PC-9 (cell line): Measurements from ENCODE around the gene CTDSP2. TPM values are rescaled to one million over a fixed set of nuclear protein-coding genes. Genes with fewer than 3 reads are reported as not detected.
A peak's percentile ranks its signal among the peaks of the same experiment; 100 is the strongest.

Experiments used
- BruUV-seq: library from RNA; stranded (reverse); fragments of 400-500 nt; replicated peaks from 2 replicates; lab custom pipeline; 2021; lab: Mats Ljungman, UMichigan
- CTCF ChIA-PET: fragments of 300-600 bp; sonication (Branson Sonifier 250); formaldehyde crosslinking; loops from one replicate; lab custom pipeline; 2022; ENCODE audit warnings: antibody characterized with exemption; lab: Charles Lee
- POLR2A ChIA-PET: fragments of 300-600 bp; sonication (Branson Sonifier 250); formaldehyde crosslinking; loops from one replicate; lab custom pipeline; 2022; ENCODE audit warnings: antibody characterized with exemption; ENCODE audit not compliant: unreplicated experiment; lab: Charles Lee
- DNase-seq, 2 experiments: peaks; one replicate each; pipeline versions ENCODE4 v3.0.0 to v3.0.0-alpha.2; 2015 to 2022; ENCODE audit warnings: mixed read lengths in 1 of 2
- H2AFZ ChIP-seq: fragments of 200-600 bp; sonication (generic); 2 replicates; pipeline ENCODE4 v1.8.1; 2017; ENCODE audit warnings: antibody characterized with exemption
- H3F3A ChIP-seq: fragments of 200-600 bp; sonication (generic); 2 replicates; pipeline ENCODE4 v1.8.1; 2017; ENCODE audit warnings: antibody characterized with exemption, mild to moderate bottlenecking, low read depth; ENCODE audit not compliant: insufficient read depth
- H3K27ac ChIP-seq: fragments of 200-600 bp; sonication (generic); 2 replicates; pipeline ENCODE4 v1.6.1; 2016; ENCODE audit warnings: mixed run types
- H3K27me3 ChIP-seq: fragments of 200-600 bp; sonication (generic); 2 replicates; pipeline ENCODE4 v1.6.1; 2016; ENCODE audit warnings: low read depth, mixed run types; ENCODE audit not compliant: insufficient read depth
- H3K36me3 ChIP-seq: fragments of 200-600 bp; sonication (generic); 2 replicates; pipeline ENCODE4 v1.6.1; 2016; ENCODE audit warnings: low read depth, mixed run types
- H3K4me1 ChIP-seq: fragments of 200-600 bp; sonication (generic); replicated peaks from 2 replicates; pipeline ENCODE4 v1.6.1; 2016; ENCODE audit warnings: mixed run types; ENCODE audit not compliant: insufficient read depth
- H3K4me2 ChIP-seq: fragments of 200-600 bp; sonication (generic); 2 replicates; pipeline ENCODE4 v1.6.1; 2017; ENCODE audit warnings: mixed run types
- H3K4me3 ChIP-seq: fragments of 200-600 bp; sonication (generic); 2 replicates; pipeline ENCODE4 v1.6.1; 2016; ENCODE audit warnings: mixed run types
- H3K79me2 ChIP-seq: fragments of 200-600 bp; sonication (generic); 2 replicates; pipeline ENCODE4 v1.6.1; 2017; ENCODE audit warnings: low read depth, mixed run types
- H3K9me2 ChIP-seq: fragments of 200-600 bp; sonication (generic); 2 replicates; pipeline ENCODE4 v1.8.1; 2017; ENCODE audit warnings: mild to moderate bottlenecking; ENCODE audit not compliant: insufficient read depth
- H3K9me3 ChIP-seq: fragments of 200-600 bp; sonication (generic); 2 replicates; pipeline ENCODE4 v1.8.1; 2016; ENCODE audit warnings: low read depth; ENCODE audit not compliant: insufficient read depth
- H4K20me1 ChIP-seq: fragments of 200-600 bp; sonication (generic); 2 replicates; pipeline ENCODE4 v1.8.1; 2017; ENCODE audit not compliant: insufficient read depth
- EZH2 ChIP-seq: fragments of 200-600 bp; sonication (generic); IDR thresholded peaks from 2 replicates; pipeline ENCODE4 v1.8.0; 2017; ENCODE audit warnings: antibody characterized with exemption, low read depth
- intact Hi-C: fragments of 100-400 bp; cut with micrococcal nuclease; formaldehyde crosslinking; loops from one replicate; pipeline ENCODE4 v1.10.0; 2022; ENCODE audit not compliant: unreplicated experiment
- total RNA-seq: library from RNA; stranded (reverse); gene quantifications from 2 replicates; pipeline ENCODE4 v1.2.3, GENCODE V29; 2021
- TF ChIP-seq, protein P1 (sequence below): fragments of 200-600 bp; sonication (generic); conservative IDR thresholded peaks from 2 replicates; pipeline ENCODE4 v1.6.1; 2017; ENCODE audit warnings: mixed run types, antibody characterized with exemption, mild to moderate bottlenecking, moderate library complexity

Gene CTDSP2
- total RNA-seq, 1 experiment from 2014 or later, result 102 TPM

DNA sequence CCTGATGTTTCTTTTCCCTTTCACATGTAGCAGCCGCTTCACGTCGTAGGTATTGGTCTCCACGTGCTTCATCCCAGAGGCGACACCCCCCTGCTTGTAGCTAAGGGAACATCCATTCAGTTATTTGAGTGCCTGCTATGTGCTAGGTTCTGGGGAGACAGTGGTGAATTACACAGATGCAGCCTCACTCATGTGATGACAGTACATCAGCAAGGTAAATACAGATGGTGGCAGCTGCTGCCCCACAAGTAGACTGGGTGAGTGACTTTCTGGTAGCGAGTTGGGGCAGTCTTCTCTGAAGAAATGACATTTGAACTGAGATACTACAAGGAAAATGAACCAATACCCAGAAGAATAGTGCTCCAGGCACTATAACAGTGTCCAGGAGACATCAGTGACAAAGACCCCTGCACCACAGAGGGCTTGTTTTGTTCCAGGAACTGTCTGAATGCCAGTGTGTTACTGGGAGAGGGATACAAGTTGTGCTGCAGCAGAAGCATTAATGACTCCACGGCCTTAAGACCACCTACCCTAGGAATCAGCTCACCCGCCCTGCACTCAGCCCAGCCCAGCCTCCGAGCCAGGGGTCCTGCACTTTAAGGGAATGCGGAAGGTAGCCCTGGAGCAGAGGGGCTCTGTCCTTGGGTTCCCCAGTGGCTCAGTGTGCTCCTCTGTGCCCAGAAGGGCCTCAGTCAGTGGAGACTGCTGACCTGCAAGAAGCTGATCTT is 35.3 kb downstream of the CTDSP2 start:
- intact Hi-C loops, result no loop called here
- Histone ChIP-seq H3K9me2 (no peaks in the 10 kb centered on the region), H3F3A (no peaks in the 10 kb centered on the region), H3K4me1 (peaks cover 10% of the 10 kb centered on the region; the same call in 1 of the 2 replicates), H3K36me3 (no peaks in the 10 kb centered on the region), H3K4me2 (no peak overlapping the region), H3K79me2 (no peaks in the 10 kb centered on the region), H3K27me3 (no peaks in the 10 kb centered on the region), H3K4me3 (no peak overlapping the region), H2AFZ (no peak overlapping the region), H4K20me1 (no peaks in the 10 kb centered on the region), H3K27ac (no peak overlapping the region), H3K9me3 (no peaks in the 10 kb centered on the region)
- no TSS peak for BruUV-seq
- POLR2A ChIA-PET, result no interaction called here
- no peak for DNase-seq
- TF ChIP-seq EZH2, result no peak
- TF ChIP-seq, protein P1, sequence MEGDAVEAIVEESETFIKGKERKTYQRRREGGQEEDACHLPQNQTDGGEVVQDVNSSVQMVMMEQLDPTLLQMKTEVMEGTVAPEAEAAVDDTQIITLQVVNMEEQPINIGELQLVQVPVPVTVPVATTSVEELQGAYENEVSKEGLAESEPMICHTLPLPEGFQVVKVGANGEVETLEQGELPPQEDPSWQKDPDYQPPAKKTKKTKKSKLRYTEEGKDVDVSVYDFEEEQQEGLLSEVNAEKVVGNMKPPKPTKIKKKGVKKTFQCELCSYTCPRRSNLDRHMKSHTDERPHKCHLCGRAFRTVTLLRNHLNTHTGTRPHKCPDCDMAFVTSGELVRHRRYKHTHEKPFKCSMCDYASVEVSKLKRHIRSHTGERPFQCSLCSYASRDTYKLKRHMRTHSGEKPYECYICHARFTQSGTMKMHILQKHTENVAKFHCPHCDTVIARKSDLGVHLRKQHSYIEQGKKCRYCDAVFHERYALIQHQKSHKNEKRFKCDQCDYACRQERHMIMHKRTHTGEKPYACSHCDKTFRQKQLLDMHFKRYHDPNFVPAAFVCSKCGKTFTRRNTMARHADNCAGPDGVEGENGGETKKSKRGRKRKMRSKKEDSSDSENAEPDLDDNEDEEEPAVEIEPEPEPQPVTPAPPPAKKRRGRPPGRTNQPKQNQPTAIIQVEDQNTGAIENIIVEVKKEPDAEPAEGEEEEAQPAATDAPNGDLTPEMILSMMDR, result no peak
- CTCF ChIA-PET, result no interaction called here

GRCh38 chr12:57810450-57810849 is 36.1 kb downstream of the CTDSP2 start:
- no TSS peak for BruUV-seq
- Histone ChIP-seq H3K79me2 (no peaks in the 10 kb centered on the region), H3K4me3 (no peak overlapping the region), H4K20me1 (no peaks in the 10 kb centered on the region), H3K4me2 (no peak overlapping the region), H3K9me2 (no peaks in the 10 kb centered on the region), H3K27ac (no peak overlapping the region), H3K4me1 (peaks cover 10% of the 10 kb centered on the region; the same call in 1 of the 2 replicates), H3K27me3 (no peaks in the 10 kb centered on the region), H3K9me3 (no peaks in the 10 kb centered on the region), H2AFZ (no peak overlapping the region), H3K36me3 (no peaks in the 10 kb centered on the region), H3F3A (no peaks in the 10 kb centered on the region)
- CTCF ChIA-PET, result interaction anchor here (0.9 kb wide), 1 partner anchor 20 kb away, joined by 3 read pairs; no protein-coding TSS in a partner anchor
- peak; percentile 58 to 61 for DNase-seq
- POLR2A ChIA-PET, result no interaction called here
- intact Hi-C loops, result no loop called here
- TF ChIP-seq, protein P1, result no peak
- TF ChIP-seq EZH2, result no peak

DNA sequence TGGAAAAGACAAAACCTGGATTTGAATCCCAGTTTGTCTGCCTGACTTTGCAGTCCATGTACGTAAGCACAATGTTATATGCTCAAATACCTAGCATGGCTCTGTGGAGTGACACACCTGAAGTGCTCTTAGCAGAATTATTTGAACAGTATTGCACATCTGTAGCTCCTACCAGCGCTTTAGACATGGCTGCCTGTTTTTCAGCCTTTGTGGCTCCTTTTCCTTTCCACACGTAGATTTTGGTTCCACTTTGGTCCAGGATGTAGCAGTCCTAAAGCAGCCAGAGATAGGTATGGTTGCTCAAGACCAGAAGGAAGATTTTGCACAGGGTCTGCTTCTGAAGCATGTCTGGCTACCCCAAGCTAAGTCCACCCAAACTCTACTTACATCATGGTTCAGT is 37.1 kb downstream of the CTDSP2 start:
- Histone ChIP-seq H3K79me2 (no peaks in the 10 kb centered on the region), H3K4me3 (no peak overlapping the region), H3K9me3 (no peaks in the 10 kb centered on the region), H3K27me3 (no peaks in the 10 kb centered on the region), H3K4me2 (no peak overlapping the region), H3K36me3 (no peaks in the 10 kb centered on the region), H3K4me1 (peaks cover 10% of the 10 kb centered on the region; the same call in 1 of the 2 replicates), H4K20me1 (no peaks in the 10 kb centered on the region), H2AFZ (no peak overlapping the region), H3F3A (no peaks in the 10 kb centered on the region), H3K9me2 (no peaks in the 10 kb centered on the region), H3K27ac (no peak overlapping the region)
- DNase-seq, result no peak
- TF ChIP-seq EZH2, result no peak
- TF ChIP-seq, protein P1, result no peak
- no TSS peak for BruUV-seq
- intact Hi-C loops, result no loop called here
- ChIA-PET CTCF (no interaction called here), POLR2A (interaction anchor here (0.7 kb wide), 1 partner anchor 77 kb away, joined by 3 read pairs; no protein-coding TSS in a partner anchor)
